ENCODE data around the gene LIPG. TPM values are rescaled to one million over a fixed set of nuclear protein-coding genes. Genes with fewer than 3 reads are reported as not detected.
"Not testable (repeated sequence)": the region's sequence is repeated elsewhere in the genome, so short reads cannot be mapped to it uniquely, and the experiment has no call there.

The LIPG gene
- total RNA-seq: 138 TPM

DNA sequence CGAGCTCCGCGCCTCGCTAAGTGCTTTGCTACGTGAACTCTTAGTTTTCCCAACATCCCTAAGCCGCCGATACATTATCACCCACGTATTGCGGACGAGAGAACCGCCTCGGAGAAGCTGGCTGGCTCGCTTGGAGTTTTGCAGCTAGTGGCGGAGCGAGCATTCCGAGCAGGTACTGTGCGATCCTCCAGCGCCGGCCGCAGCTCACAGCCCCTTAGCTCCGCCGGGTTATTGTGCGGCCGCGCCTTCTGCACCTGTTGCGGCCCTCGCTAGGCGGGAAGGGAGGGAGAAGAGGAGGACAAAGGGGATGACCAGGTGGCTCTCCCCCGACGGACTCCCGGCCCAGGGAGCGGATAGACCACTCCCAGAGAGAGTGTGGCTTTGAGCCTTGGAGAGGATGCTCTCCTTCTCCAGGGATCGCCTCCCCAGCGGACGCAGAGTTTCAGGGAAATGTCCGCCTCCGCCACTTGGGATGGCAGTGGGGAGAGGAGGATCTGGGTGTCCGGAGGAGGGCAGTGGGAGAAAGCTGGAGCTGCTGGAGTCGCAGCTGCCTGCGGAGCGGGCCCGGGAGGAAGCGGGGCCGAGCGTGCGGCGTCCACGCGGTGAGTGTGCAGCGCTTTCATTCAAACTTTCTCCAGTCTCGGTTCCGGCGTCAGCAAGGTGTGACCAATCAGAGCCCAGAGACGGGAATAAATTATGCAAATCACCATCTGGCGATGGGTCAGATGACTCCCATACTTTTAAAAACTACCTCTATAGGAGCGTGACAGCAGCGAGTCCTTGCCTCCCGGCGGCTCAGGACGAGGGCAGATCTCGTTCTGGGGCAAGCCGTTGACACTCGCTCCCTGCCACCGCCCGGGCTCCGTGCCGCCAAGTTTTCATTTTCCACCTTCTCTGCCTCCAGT is at the start of gene LIPG:
LIPG (plus strand) TSS at position 769 of the 905 bp plus-strand sequence. CDS start 252 bp downstream, outside the sequence.
- DNase-seq (ENCODE audit: low spot score): peak; percentile 89

DNA sequence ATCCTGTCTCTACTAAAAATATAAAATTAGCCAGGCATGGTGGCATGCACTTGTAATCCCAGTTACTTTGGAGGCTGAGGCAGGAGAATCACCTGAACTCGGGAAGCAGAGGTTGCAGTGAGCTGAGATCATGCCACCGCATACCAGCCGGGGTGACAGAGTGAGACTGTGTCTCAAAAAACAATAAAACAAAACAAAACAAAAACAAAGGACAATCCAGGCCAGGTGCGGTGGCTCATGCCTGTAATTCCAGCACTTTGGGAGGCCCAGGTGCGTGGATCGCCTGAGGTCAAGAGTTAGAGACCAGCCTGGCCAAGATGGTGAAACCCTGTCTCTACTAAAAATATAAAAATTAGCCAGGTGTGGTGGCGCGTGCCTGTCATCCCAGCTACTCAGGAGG is 49.0 kb upstream of the LIPG start:
- not testable (repeated sequence) for DNase-seq (ENCODE audit: low spot score)

DNA sequence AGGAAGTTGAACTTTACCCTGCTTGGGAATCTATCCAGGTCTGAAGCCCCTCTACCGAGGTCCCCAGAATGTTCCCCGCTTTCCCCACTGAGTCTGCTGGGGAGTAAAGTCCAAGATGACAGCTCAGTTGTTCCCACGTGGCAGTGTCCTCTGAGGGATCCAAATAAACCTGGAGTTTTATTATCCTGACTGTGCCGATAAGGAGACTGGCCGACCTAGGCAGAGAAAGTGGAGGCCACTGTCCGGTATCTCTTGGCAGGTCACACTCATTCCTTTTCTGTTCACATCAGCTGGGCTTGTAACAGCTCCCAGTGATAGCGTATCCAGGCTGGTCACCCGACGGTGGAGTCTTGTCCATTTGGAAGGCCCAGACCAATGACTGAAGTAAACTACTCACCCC is 47.3 kb upstream of the LIPG start:
- no peak for DNase-seq (ENCODE audit: low spot score)

DNA sequence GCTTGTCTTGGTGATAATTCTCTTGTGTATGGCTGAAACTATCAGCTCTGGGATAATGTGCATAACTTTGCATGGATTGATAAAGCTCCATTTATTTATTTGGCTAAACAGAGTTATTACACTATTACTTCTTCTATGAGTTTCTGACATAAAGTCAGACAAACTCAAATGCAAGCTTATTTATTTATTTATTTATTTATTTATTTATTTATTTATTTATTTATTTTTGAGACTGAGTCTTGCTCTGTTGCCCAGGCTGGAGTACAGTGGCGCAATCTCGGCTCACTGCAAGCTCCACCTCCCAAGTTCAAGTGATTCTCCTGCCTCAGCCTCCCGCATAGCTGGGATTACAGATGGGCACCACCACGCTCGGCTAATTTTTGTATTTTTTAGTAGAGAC is 46.9 kb upstream of the LIPG start:
- not testable (repeated sequence) for DNase-seq (ENCODE audit: low spot score)

DNA sequence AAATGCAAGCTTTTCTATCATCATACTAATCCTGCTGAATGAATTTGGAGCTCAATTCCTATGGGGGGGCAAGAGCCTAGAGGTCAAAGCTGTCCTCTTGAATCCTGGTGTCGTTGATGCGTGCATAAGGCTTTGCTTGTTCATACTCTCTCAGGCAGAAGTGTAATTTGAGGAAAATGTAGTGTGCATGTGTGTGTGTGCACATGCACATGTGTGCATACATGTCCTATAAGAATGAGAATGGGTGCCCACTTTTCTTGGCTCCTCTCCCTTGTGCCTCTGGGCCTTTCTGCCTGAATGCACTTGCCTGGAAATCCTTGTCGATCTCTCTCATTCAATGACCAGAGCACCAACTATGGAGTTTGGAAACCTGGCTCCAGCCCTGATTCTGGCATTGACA is 46.3 kb upstream of the LIPG start:
- DNase-seq (ENCODE audit: low spot score): no peak

DNA sequence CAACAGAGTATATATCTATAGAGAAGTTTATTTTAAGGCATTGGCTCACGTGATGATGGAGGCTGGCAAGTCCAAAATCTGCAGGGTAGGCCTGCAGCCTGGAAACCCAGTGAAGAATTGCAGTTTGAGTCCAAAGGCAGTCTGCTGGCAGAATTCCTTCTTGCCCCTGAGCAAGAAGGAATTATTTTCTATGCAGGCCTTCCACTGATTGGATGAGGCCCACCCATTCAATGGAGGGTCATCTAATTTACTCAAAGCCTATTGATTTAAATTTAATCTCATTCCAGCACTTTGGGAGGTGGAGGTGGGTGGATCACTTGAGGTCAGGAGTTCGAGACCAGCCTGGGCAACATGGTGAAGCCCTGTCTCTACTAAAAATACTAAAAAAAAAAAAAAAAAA is 44.4 kb upstream of the LIPG start:
- no peak for DNase-seq (ENCODE audit: low spot score)

DNA sequence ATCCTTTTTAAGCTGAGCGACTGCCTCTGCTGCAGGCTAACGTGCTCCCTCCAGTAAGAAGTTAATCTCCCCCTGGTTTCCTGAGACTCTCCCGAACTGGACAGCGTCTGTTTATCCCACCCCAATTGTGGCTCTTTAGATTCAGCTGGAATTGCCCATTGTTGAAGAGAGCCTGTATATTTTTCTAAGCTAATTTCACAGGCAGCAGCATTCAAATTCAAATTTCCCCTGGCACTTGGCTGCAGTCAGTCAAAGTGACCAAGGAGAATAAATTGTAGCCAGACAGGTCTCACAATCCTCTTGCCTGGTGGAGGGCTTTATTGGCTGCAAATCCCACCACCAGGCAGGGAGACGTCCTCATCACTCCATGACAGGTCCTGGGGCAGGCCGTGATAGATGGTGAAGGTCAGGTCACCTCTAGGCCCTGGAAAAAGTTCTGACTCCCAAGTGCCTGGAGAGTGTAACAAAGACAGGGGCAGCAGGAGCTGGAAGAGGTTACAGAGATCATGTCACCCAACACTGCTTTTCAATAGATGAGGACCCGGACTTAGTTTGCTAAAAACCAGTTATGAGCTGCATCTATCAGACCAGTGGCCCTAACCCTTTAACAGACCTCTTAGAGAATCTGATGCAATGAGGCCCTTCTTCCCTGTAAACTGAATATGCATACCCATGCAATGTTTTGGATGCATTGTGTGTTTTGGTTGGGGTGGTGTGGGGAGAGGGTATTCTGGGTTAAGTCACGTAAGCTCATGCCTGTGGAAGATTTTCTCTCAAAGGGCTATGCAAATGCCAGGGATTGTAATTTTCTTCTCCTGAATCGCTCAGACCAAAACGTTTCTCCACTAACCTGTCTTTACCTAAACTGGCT is 42.5 kb upstream of the LIPG start:
- DNase-seq (ENCODE audit: low spot score): no peak

DNA sequence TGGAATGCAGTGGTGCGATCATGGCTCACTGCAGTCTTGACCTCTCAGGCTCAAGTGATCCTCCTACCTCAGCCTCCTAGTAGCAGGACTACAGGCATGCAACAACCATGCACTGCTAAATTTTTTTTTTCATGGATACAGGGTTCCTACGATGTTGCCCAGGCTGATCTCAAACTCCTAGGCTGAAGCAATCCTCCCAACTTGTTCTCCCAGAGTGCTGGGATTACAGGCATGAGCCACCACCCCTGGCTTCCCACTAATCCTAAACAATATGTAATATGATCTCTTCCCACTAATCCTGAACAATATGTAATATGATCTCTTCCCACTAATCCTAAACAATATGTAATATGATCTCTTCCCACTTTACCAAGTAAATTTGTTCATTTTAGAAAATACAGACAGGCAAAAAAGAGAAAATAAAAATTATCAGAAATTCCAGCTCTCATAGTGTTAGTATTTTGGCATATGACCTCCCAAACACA is 41.2 kb upstream of the LIPG start:
- no peak for DNase-seq (ENCODE audit: low spot score)

DNA sequence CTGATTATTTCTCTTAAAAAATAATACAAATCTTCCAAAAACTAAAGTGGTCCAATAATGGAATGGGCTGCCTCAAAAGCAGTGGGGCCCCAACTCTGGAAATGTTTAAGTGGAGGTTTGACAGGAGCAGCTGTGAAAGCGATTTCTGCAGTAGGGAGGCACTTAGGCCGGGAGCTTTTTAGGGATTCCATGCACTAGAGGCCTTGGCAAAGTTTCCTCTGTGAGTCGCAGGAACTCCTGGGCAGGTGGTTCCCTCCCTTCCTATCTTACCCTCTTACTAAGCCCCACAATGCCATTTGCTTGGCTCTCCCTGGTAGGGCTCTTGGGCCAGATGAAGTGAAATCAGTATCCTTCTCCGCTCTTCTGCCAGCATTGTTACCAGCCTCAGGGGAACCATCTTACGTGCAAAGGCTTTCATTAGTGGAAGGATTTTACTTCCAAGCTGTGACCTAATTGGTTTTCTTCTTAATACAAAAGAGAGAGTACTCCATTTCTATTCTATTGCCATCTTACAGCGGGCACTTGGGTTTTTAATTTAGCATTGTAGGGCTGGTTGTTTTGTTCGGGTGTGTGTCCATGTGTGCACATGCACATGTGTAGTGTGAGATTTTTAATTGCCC is 40.5 kb upstream of the LIPG start:
- DNase-seq (ENCODE audit: low spot score): no peak

DNA sequence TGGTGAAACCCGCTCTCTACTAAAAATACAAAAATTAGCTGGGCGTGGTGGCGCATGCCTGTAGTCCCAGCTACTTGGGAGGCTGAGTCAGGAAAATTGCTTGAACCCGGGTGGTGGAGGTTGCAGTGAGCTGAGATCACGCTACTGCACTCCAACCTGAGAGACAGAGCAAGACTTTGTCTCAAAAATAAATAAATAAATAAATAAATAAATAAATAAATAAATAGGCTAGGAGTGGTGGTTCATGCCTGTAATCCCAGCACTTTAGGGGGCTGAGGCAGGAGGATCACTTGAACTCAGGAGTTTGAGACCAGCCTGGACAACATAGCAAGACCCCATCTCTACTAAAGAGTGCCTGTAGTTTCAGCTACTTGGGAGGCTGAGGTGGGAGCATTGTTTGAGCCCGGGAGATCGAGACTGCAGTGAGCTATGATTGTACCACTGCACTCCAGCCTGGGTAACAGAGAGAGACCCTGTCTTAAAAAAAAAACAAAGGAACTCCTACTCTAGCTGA is 38.2 kb upstream of the LIPG start:
- DNase-seq (ENCODE audit: low spot score): not testable (repeated sequence)

DNA sequence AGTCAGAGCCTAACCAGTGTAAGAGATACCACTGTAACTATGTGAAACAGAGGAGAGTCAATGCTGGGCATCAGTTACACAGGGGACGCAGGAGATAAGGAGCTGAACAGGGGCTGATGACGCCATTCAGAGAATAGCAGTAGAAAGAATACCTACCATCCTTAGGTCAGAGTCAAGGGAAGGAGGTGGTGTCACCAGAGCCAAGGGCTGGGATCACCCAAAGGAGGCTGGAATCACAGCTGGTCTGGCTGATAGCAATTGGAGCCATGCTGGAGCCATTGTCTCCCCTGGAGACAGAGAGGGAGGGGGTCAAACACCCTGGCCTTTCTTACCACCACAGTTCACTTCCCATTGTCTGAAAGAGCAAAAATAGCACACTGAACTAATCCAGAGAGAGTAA is 37.5 kb upstream of the LIPG start:
- DNase-seq (ENCODE audit: low spot score): no peak

DNA sequence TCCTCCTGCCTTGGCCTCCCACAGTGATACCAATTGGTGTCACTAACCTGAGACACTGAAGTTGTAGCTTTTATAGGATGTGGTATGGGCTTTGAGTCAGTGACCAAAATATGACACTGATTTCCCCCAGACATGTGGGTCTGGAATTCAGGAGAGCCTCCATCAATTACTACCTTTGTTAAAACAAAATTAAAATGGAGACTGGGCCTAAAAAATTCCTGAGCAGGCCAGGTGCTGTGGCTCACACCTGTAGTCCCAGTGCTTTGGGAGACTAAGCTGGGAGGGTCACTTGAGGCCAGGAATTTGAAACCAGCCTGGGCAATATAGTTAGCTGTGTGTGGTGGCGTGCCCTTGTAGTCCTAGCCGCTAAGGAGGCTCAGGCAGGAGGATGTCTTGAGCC is 36.9 kb upstream of the LIPG start:
- no peak for DNase-seq (ENCODE audit: low spot score)

DNA sequence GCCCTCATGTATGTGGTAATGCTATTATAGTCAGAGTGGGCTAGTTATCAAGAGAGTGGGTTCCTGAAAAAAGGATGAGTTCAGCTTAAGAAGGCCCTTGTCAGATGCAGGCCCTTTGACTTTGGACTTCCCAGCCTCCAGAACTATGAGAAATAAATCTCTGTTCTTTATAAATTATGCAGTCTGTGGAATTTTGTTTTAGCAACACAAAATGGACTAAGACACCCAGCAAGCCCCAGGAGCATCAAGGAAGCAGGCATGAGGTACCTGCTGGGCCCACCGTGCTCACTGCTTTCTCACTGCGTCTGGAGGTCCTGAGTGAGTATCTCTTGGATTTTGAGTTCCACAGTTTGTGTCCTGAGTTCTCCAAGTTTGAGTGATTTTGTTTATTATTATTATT is 35.9 kb upstream of the LIPG start:
- no peak for DNase-seq (ENCODE audit: low spot score)

DNA sequence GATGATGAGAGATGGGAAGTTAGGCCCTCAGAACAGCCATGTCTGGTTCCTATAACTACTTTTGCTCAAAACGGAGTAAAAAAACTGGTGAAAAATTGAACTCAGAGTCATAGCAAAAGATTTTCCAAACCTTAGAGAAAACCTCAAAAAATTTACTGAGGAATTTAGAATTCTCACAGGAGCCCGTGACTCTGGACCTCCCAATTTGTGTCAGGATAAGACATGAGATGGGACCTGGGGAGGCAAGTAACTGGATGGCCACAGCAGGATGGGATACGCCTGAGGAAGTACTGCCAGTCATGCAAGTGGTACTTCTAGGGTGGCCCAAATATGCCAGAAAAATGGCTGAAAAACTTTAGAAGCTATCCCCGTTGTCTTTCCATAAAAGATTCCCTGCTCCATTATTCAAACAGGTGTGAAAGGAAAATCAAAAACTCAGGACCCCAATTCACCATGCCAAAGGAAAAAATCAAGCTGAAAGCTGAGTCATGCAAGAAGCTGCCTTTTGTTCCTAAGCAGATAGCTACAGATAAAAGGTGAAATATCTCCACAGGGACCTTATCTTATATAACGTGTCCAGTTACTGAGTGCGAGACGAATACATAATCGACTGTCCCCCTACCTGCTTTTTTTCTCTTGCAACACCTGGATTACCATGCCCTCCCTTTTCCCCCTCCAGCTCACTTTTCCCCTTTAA is 34.1 kb upstream of the LIPG start:
- DNase-seq (ENCODE audit: low spot score): no peak

DNA sequence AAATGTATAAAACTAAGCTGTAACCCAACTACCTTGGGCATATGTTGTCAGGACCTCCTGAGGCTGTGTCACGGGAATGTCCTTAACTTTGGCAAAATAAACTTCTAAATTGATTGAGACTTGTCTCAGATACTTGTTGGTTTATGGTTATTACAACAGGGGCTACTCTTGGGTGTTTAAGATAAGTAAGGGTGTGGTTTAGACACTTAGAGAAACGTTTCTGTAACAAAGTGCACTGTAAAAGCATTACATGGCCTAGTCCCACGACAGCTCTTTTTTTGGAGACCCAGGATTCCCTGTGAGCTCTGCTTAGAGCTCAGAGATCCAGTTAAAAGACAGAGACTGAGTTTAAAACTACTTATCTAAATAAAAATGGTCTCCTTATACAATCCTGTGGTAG is 32.3 kb upstream of the LIPG start:
- DNase-seq (ENCODE audit: low spot score): no peak

DNA sequence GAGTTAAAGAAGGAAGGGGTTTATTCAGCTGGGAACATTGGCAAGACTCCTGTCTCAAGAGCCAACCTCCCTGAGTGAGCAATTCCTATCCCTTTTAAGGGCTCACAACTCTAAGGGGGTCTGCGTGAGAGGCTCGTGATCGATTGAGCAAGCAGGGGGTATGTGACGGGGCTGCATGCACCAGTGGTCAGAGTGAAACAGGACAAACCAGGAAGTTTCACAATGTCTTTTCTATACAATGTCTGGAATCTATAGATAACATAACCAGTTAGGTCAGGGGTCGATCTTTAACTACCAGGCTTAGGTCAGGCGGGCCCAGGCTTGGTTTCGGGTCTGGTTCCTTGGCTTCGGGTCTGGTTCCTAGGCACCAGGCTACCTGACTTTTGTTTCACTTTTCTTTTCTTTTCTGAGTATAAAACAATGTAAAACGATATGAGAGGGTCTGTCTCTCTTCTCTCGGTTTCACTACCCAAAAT is 30.1 kb upstream of the LIPG start:
- DNase-seq (ENCODE audit: low spot score): no peak

DNA sequence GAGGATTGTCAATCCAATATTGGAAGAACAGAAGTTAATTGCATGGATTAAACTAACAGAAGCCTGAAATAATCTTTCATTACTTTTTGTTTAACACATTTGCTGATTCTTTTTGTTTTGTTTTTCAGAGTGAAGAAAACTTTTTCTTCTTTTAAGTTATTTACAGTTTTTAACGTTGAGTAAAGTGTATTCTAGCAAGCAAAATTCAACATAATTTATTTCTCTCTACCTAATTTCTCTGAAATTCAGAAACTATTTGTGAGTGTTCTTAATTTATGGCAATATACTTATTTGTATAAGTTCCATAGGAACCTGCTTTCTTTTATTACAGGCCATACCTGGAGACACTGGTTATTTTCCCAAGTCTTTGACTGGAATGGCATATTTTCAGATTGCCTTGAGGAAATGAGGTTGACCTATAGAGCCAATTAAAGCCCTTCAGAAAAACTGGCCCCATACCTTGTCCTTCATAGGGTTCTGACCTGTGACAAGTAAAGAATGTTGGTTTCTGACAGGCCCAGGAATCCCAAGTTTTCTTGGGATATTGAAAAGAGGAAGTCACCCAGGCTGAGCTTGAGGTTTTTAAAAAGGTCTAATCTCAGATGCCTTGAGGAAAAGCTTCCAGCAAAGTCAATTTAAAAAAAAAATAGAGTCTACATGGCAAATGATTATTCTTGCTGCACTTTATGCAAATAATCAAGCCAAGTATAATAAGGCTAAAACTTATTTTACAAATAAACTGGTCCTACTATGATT is 26.8 kb upstream of the LIPG start:
- DNase-seq (ENCODE audit: low spot score): no peak

DNA sequence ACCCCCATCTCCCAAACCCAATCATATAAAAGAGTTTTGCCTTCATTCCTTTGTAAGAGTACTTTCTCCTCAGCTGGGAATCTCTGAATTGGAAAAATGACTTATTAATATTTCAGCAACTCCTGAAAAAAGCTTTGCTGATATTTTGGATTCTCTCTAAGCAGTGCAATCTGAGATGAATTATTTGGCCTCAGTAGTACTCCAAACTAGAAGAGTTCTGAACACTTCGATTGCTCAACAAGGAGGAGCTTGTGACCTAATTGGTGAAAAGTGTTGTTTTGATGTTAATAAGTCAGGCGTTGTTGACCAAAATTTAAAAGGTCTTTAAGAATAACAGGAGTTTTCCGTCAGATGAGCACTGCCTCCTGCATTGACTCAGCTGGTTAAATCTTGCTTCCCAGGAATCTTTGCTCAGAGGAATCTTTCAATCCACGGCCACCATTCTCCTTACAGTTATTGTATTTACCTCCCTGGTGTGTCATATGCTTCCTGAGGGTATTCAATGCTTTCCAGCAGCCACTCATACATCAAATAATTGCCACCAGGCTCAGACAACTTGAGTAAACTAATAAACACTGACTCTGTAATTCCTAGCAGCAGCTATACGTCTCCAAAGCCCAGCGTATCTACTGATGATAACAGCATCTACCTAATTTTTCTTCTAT is 24.5 kb upstream of the LIPG start:
- DNase-seq (ENCODE audit: low spot score): no peak

DNA sequence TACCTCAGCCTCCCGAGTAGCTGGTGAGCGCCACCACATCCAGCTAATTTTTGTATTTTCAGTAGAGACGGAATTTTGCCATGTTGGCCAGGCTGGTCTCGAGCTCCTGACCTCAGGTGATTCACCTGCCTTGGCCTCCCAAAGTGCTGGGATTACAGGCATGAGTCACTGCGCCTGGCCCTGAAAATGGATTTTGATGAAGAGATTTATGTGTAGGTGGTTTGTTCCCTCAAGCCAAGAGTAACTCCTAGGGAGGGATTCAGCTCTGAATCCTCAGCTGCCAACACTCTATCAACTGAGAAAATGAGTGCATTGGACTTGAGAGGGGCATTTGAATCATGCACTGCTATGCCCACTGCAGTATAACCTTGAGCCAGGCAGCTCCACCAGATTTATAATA is 17.5 kb upstream of the LIPG start:
- DNase-seq (ENCODE audit: low spot score): no peak

DNA sequence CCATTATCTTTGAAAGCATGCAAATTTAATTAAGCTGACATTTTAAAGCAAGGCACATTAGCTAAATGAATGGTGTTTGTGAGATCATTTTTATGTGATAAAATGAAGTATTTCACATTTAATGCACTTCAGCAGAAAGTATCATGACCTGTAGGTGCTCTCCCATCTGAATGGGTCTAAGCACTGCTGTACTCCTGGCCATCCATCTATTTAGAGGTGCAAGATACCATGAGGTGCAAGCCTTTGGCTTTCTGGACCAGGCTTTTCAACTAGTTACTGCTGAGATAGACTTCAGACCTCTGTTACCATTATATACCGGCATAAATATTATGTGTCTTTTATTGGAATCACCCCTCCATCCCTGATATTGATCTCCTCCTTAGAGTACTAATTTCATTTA is 15.6 kb upstream of the LIPG start:
- DNase-seq (ENCODE audit: low spot score): no peak

All from mucosa of gallbladder (tissue), 1 donor.